HepG2 (cell line): ENCODE measurements around the gene RORC. TPM values are rescaled to one million over a fixed set of nuclear protein-coding genes. Genes with fewer than 3 reads are reported as not detected.

Experiments used
- BCLAF1 ChIP-seq: fragments of 450-650 bp; IDR thresholded peaks from 2 replicates; pipeline ENCODE4 v1.6.1; 2017; ENCODE audit warnings: mild to moderate bottlenecking
- GLMP ChIP-seq: sonication (generic); formaldehyde crosslinking; IDR thresholded peaks from 2 replicates; pipeline ENCODE4 v1.9.0; 2021; ENCODE audit warnings: missing genetic modification reagents, mild to moderate bottlenecking, borderline replicate concordance
- MXD3 ChIP-seq: IDR thresholded peaks from 2 replicates; pipeline ENCODE4 v1.6.1; 2016; ENCODE audit warnings: mild to moderate bottlenecking, missing biosample characterization, missing genetic modification reagents
- PAWR ChIP-seq: sonication (generic); formaldehyde crosslinking; IDR thresholded peaks from 2 replicates; pipeline ENCODE4 v1.4.0; 2020; ENCODE audit warnings: missing genetic modification reagents, mild to moderate bottlenecking, borderline replicate concordance
- PBX2 ChIP-seq: IDR thresholded peaks from 2 replicates; pipeline ENCODE4 v1.6.1; 2016; ENCODE audit warnings: control low read depth
- PTBP1 ChIP-seq: fragments of 200-400 bp; formaldehyde crosslinking; IDR thresholded peaks from 2 replicates; pipeline ENCODE4 v1.6.1; 2018; ENCODE audit warnings: low read length, low read depth; ENCODE audit not compliant: poor library complexity, severe bottlenecking
- ZFYVE20 ChIP-seq: sonication (generic); formaldehyde crosslinking; IDR thresholded peaks from 2 replicates; pipeline ENCODE4 v1.8.0; 2023; ENCODE audit warnings: low read depth, mild to moderate bottlenecking, moderate library complexity, missing genetic modification reagents, borderline replicate concordance
- ZNF33A ChIP-seq: sonication (generic); formaldehyde crosslinking; IDR thresholded peaks from 2 replicates; pipeline ENCODE4 v1.5.1; 2020; ENCODE audit warnings: missing genetic modification reagents, mild to moderate bottlenecking, moderate library complexity, borderline replicate concordance
- ZNF609 ChIP-seq: sonication (generic); formaldehyde crosslinking; IDR thresholded peaks from 2 replicates; pipeline ENCODE4 v1.4.0; 2020; ENCODE audit warnings: mild to moderate bottlenecking, missing genetic modification reagents, borderline replicate concordance
- ZNF770 ChIP-seq: sonication (generic); formaldehyde crosslinking; IDR thresholded peaks from 2 replicates; pipeline ENCODE4 v1.5.0; 2020; ENCODE audit warnings: mild to moderate bottlenecking, missing genetic modification reagents
- ZNF772 ChIP-seq: sonication (generic); formaldehyde crosslinking; IDR thresholded peaks from 2 replicates; pipeline ENCODE4 v1.5.0; 2020; ENCODE audit warnings: mild to moderate bottlenecking, missing genetic modification reagents
- ZNF878 ChIP-seq: sonication (generic); formaldehyde crosslinking; IDR thresholded peaks from 2 replicates; pipeline ENCODE4 v1.8.1; 2023; ENCODE audit warnings: mild to moderate bottlenecking, missing genetic modification reagents, moderate library complexity
- ZSCAN31 ChIP-seq: sonication (generic); formaldehyde crosslinking; IDR thresholded peaks from 2 replicates; pipeline ENCODE4 v1.5.0; 2020; ENCODE audit warnings: low read depth, mild to moderate bottlenecking, missing genetic modification reagents
- polyA plus RNA-seq, 8 experiments: library from polyadenylated mRNA; depleted of rRNA in 3 of 8; stranded (reverse) in 7 of 8; unstranded in 1 of 8; fragments of >200 nt; fragmentation: Illumina TruSeq in 4 of 8; extraction: Trizol in 4 of 8; gene quantifications; 2 replicates each; pipeline versions ENCODE4 v1.2.1 to v1.2.3, GENCODE V29; 2011 to 2016; ENCODE audit warnings: low read depth in 4 of 8, missing spikeins in 1 of 8, mixed read lengths in 1 of 8; ENCODE audit not compliant: insufficient read depth in 1 of 8
- total RNA-seq, 5 experiments: library from RNA; depleted of rRNA; stranded (reverse); fragments of >200 nt; fragmentation: Illumina TruSeq; extraction: Trizol; gene quantifications; 2 replicates each; pipeline ENCODE4 v1.2.3, GENCODE V29; 2016; ENCODE audit warnings: low read depth in 1 of 5

The RORC gene
- total and polyA plus RNA-seq, 2 of the 13 experiments (the other 11 are each of a cell fraction or from before 2014, with no cell fraction given): 2.5 to 6.5 TPM

- no peak for TF ChIP-seq PBX2
- TF ChIP-seq ZNF609 (CRISPR knock-in tag): 0 out of 2 replicates have a peak, but pooled peaks have one; percentile 20
- TF ChIP-seq BCLAF1: no peak
- no peak for TF ChIP-seq ZNF878 (CRISPR knock-in tag)
- peak; percentile 75; the same call in 1 of the 2 replicates for TF ChIP-seq ZNF772 (CRISPR knock-in tag)
- no peak for TF ChIP-seq PAWR (CRISPR knock-in tag)
- TF ChIP-seq ZNF770 (CRISPR knock-in tag): peak; percentile 25; the same call in 1 of the 2 replicates
- no peak for TF ChIP-seq ZFYVE20 (CRISPR knock-in tag)
- TF ChIP-seq GLMP (CRISPR knock-in tag): no peak
- TF ChIP-seq ZSCAN31: 0 out of 2 replicates have a peak, but pooled peaks have one; percentile 71
- 0 out of 2 replicates have a peak, but pooled peaks have one; percentile 68 for TF ChIP-seq MXD3 (CRISPR knock-in tag)
- TF ChIP-seq ZNF33A (CRISPR knock-in tag): no peak
- no peak for TF ChIP-seq PTBP1
These were observed 68.4 kb downstream of the RORC start, which contains the start of gene MRPL9 (continued) for GRCh38 chr1:151762941-151763921.
